Measurements from ENCODE around the gene KDM4D.
"Not testable (repeated sequence)": the region's sequence is repeated elsewhere in the genome, so short reads cannot be mapped to it uniquely, and the experiment has no call there.

Gene KDM4D

GRCh38 chr11:94988748-94989147, 15.2 kb downstream of the KDM4D start:
- H3K36me3 ChIP-seq (ENCODE audit: control insufficient read depth in 1 of 2, insufficient read depth in 2 of 2, low read length in 2 of 2), result no peaks in the 10 kb centered on the region
- no peaks in the 10 kb centered on the region for H3K9me3 ChIP-seq (ENCODE audit: control insufficient read depth in 1 of 2, low read length in 2 of 2)
- no peak overlapping the region for H3K27ac ChIP-seq (ENCODE audit: low read depth, low read length)
- H3K4me3 ChIP-seq (ENCODE audit: low read depth in 1 of 2, low read length in 2 of 2), result no peak overlapping the region
- no peak overlapping the region for H3K9ac ChIP-seq (ENCODE audit: low read depth in 1 of 2, low read length in 2 of 2)
- H3K27me3 ChIP-seq (ENCODE audit: control insufficient read depth in 1 of 2, insufficient read depth in 2 of 2, low read length in 2 of 2), result peaks cover 0 to 2% of the 10 kb centered on the region in 2 donors
- no peaks in the 10 kb centered on the region for H3K4me1 ChIP-seq (ENCODE audit: control insufficient read depth in 1 of 2, insufficient read depth in 2 of 2, low read length in 2 of 2)

- H3K4me1 ChIP-seq (ENCODE audit: control insufficient read depth in 1 of 2, insufficient read depth in 2 of 2, low read length in 2 of 2), result no peaks in the 10 kb centered on the region
- H3K9me3 ChIP-seq (ENCODE audit: control insufficient read depth in 1 of 2, low read length in 2 of 2), result no peaks in the 10 kb centered on the region
- no peaks in the 10 kb centered on the region for H3K36me3 ChIP-seq (ENCODE audit: control insufficient read depth in 1 of 2, insufficient read depth in 2 of 2, low read length in 2 of 2)
- H3K9ac ChIP-seq (ENCODE audit: low read depth in 1 of 2, low read length in 2 of 2), result no peak overlapping the region
- peaks cover 0 to 2% of the 10 kb centered on the region in 2 donors for H3K27me3 ChIP-seq (ENCODE audit: control insufficient read depth in 1 of 2, insufficient read depth in 2 of 2, low read length in 2 of 2)
- no peak overlapping the region for H3K27ac ChIP-seq (ENCODE audit: low read depth, low read length)
- H3K4me3 ChIP-seq (ENCODE audit: low read depth in 1 of 2, low read length in 2 of 2), result no peak overlapping the region
Measured at GRCh38 chr11:94993400-94993943, 20.0 kb downstream of the KDM4D start.

GRCh38 chr11:94997437-94997836, 23.9 kb downstream of the KDM4D start:
- no peaks in the 10 kb centered on the region for H3K36me3 ChIP-seq (ENCODE audit: control insufficient read depth in 1 of 2, insufficient read depth in 2 of 2, low read length in 2 of 2)
- H3K4me1 ChIP-seq (ENCODE audit: control insufficient read depth in 1 of 2, insufficient read depth in 2 of 2, low read length in 2 of 2), result no peaks in the 10 kb centered on the region
- H3K27ac ChIP-seq (ENCODE audit: low read depth, low read length), result no peak overlapping the region
- H3K9ac ChIP-seq (ENCODE audit: low read depth in 1 of 2, low read length in 2 of 2), result no peak overlapping the region
- no peaks in the 10 kb centered on the region for H3K27me3 ChIP-seq (ENCODE audit: control insufficient read depth in 1 of 2, insufficient read depth in 2 of 2, low read length in 2 of 2)
- no peak overlapping the region for H3K4me3 ChIP-seq (ENCODE audit: low read depth in 1 of 2, low read length in 2 of 2)
- H3K9me3 ChIP-seq (ENCODE audit: control insufficient read depth in 1 of 2, low read length in 2 of 2), result no peaks in the 10 kb centered on the region

- no peak overlapping the region for H3K27ac ChIP-seq (ENCODE audit: low read depth, low read length)
Measured at GRCh38 chr11:94998285-94998684, 24.8 kb downstream of the KDM4D start.

GRCh38 chr11:95003716-95004115, 30.2 kb downstream of the KDM4D start:
- Histone ChIP-seq H3K9me3 (ENCODE audit: control insufficient read depth in 1 of 2, low read length in 2 of 2) (no peaks in the 10 kb centered on the region), H3K4me1 (ENCODE audit: control insufficient read depth in 1 of 2, insufficient read depth in 2 of 2, low read length in 2 of 2) (no peaks in the 10 kb centered on the region), H3K27me3 (ENCODE audit: control insufficient read depth in 1 of 2, insufficient read depth in 2 of 2, low read length in 2 of 2) (no peaks in the 10 kb centered on the region), H3K4me3 (ENCODE audit: low read depth in 1 of 2, low read length in 2 of 2) (no peak overlapping the region), H3K9ac (ENCODE audit: low read depth in 1 of 2, low read length in 2 of 2) (no peak overlapping the region), H3K27ac (ENCODE audit: low read depth, low read length) (no peak overlapping the region), H3K36me3 (ENCODE audit: control insufficient read depth in 1 of 2, insufficient read depth in 2 of 2, low read length in 2 of 2) (no peaks in the 10 kb centered on the region)

More at GRCh38 chr11:94998285-94998684, 24.8 kb downstream of the KDM4D start:
- Histone ChIP-seq H3K9me3 (ENCODE audit: control insufficient read depth in 1 of 2, low read length in 2 of 2) (no peaks in the 10 kb centered on the region), H3K4me1 (ENCODE audit: control insufficient read depth in 1 of 2, insufficient read depth in 2 of 2, low read length in 2 of 2) (no peaks in the 10 kb centered on the region), H3K4me3 (ENCODE audit: low read depth in 1 of 2, low read length in 2 of 2) (no peak overlapping the region), H3K9ac (ENCODE audit: low read depth in 1 of 2, low read length in 2 of 2) (no peak overlapping the region), H3K27me3 (ENCODE audit: control insufficient read depth in 1 of 2, insufficient read depth in 2 of 2, low read length in 2 of 2) (no peaks in the 10 kb centered on the region), H3K36me3 (ENCODE audit: control insufficient read depth in 1 of 2, insufficient read depth in 2 of 2, low read length in 2 of 2) (no peaks in the 10 kb centered on the region)

GRCh38 chr11:95005642-95006041, 32.1 kb downstream of the KDM4D start:
- H3K36me3 ChIP-seq (ENCODE audit: control insufficient read depth in 1 of 2, insufficient read depth in 2 of 2, low read length in 2 of 2), result no peaks in the 10 kb centered on the region
- H3K27ac ChIP-seq (ENCODE audit: low read depth, low read length), result no peak overlapping the region
- no peak overlapping the region for H3K9ac ChIP-seq (ENCODE audit: low read depth in 1 of 2, low read length in 2 of 2)
- no peak overlapping the region for H3K4me3 ChIP-seq (ENCODE audit: low read depth in 1 of 2, low read length in 2 of 2)
- H3K4me1 ChIP-seq (ENCODE audit: control insufficient read depth in 1 of 2, insufficient read depth in 2 of 2, low read length in 2 of 2), result no peaks in the 10 kb centered on the region
- H3K9me3 ChIP-seq (ENCODE audit: control insufficient read depth in 1 of 2, low read length in 2 of 2), result no peaks in the 10 kb centered on the region
- no peaks in the 10 kb centered on the region for H3K27me3 ChIP-seq (ENCODE audit: control insufficient read depth in 1 of 2, insufficient read depth in 2 of 2, low read length in 2 of 2)

- H3K4me1 ChIP-seq (ENCODE audit: control insufficient read depth in 1 of 2, insufficient read depth in 2 of 2, low read length in 2 of 2), result no peaks in the 10 kb centered on the region
Measured at GRCh38 chr11:95011376-95011775, 37.9 kb downstream of the KDM4D start.

GRCh38 chr11:95014184-95014821, 40.8 kb downstream of the KDM4D start:
- H3K4me1 ChIP-seq (ENCODE audit: control insufficient read depth in 1 of 2, insufficient read depth in 2 of 2, low read length in 2 of 2), result no peaks in the 10 kb centered on the region
- no peak overlapping the region for H3K9ac ChIP-seq (ENCODE audit: low read depth in 1 of 2, low read length in 2 of 2)
- no peaks in the 10 kb centered on the region for H3K36me3 ChIP-seq (ENCODE audit: control insufficient read depth in 1 of 2, insufficient read depth in 2 of 2, low read length in 2 of 2)
- H3K9me3 ChIP-seq (ENCODE audit: control insufficient read depth in 1 of 2, low read length in 2 of 2), result no peaks in the 10 kb centered on the region
- no peak overlapping the region for H3K27ac ChIP-seq (ENCODE audit: low read depth, low read length)
- no peaks in the 10 kb centered on the region for H3K27me3 ChIP-seq (ENCODE audit: control insufficient read depth in 1 of 2, insufficient read depth in 2 of 2, low read length in 2 of 2)
- no peak overlapping the region for H3K4me3 ChIP-seq (ENCODE audit: low read depth in 1 of 2, low read length in 2 of 2)

More at GRCh38 chr11:95011376-95011775, 37.9 kb downstream of the KDM4D start:
- Histone ChIP-seq H3K4me3 (ENCODE audit: low read depth in 1 of 2, low read length in 2 of 2) (no peak overlapping the region), H3K36me3 (ENCODE audit: control insufficient read depth in 1 of 2, insufficient read depth in 2 of 2, low read length in 2 of 2) (no peaks in the 10 kb centered on the region), H3K9ac (ENCODE audit: low read depth in 1 of 2, low read length in 2 of 2) (no peak overlapping the region), H3K27ac (ENCODE audit: low read depth, low read length) (no peak overlapping the region), H3K27me3 (ENCODE audit: control insufficient read depth in 1 of 2, insufficient read depth in 2 of 2, low read length in 2 of 2) (no peaks in the 10 kb centered on the region), H3K9me3 (ENCODE audit: control insufficient read depth in 1 of 2, low read length in 2 of 2) (no peaks in the 10 kb centered on the region)

GRCh38 chr11:95016139-95016538, 42.6 kb downstream of the KDM4D start:
- Histone ChIP-seq H3K9me3 (ENCODE audit: control insufficient read depth in 1 of 2, low read length in 2 of 2) (no peaks in the 10 kb centered on the region), H3K9ac (ENCODE audit: low read depth in 1 of 2, low read length in 2 of 2) (no peak overlapping the region), H3K27ac (ENCODE audit: low read depth, low read length) (no peak overlapping the region), H3K36me3 (ENCODE audit: control insufficient read depth in 1 of 2, insufficient read depth in 2 of 2, low read length in 2 of 2) (no peaks in the 10 kb centered on the region), H3K27me3 (ENCODE audit: control insufficient read depth in 1 of 2, insufficient read depth in 2 of 2, low read length in 2 of 2) (no peaks in the 10 kb centered on the region), H3K4me3 (ENCODE audit: low read depth in 1 of 2, low read length in 2 of 2) (no peak overlapping the region), H3K4me1 (ENCODE audit: control insufficient read depth in 1 of 2, insufficient read depth in 2 of 2, low read length in 2 of 2) (no peaks in the 10 kb centered on the region)

- not testable (repeated sequence) for H3K27me3 ChIP-seq (ENCODE audit: control insufficient read depth in 1 of 2, insufficient read depth in 2 of 2, low read length in 2 of 2); H3K27ac ChIP-seq (ENCODE audit: low read depth, low read length); H3K9me3 ChIP-seq (ENCODE audit: control insufficient read depth in 1 of 2, low read length in 2 of 2); H3K4me1 ChIP-seq (ENCODE audit: control insufficient read depth in 1 of 2, insufficient read depth in 2 of 2, low read length in 2 of 2); H3K36me3 ChIP-seq (ENCODE audit: control insufficient read depth in 1 of 2, insufficient read depth in 2 of 2, low read length in 2 of 2); H3K9ac ChIP-seq (ENCODE audit: low read depth in 1 of 2, low read length in 2 of 2); H3K4me3 ChIP-seq (ENCODE audit: low read depth in 1 of 2, low read length in 2 of 2)
Measured at GRCh38 chr11:95021468-95021867, 48.0 kb downstream of the KDM4D start.

Data from duodenal mucosa (tissue), 2 donors.